Activated T-helper 17 cell treated with anti-CD3 and anti-CD28 coated beads, Interleukin-2, amount 50 U/mL, for 72 hours (primary cell): ENCODE results near the gene EGFR. TPM values are rescaled to one million over a fixed set of nuclear protein-coding genes. Genes with fewer than 3 reads are reported as not detected.

ENCODE experiments used
- ATAC-seq: fragments of 150-1000 bp; cut with Tn5 transposase; replicated peaks from 2 replicates; pipeline ENCODE4 v1.10.0; 2021; ENCODE audit warnings: mild to moderate bottlenecking, moderate library complexity
- H3K27ac Mint-ChIP-seq: one replicate; pipeline ENCODE4 v1.8.0; 2022; ENCODE audit warnings: mixed read lengths
- H3K27me3 Mint-ChIP-seq: one replicate; pipeline ENCODE4 v1.8.0; 2022; ENCODE audit warnings: mixed read lengths
- H3K36me3 Mint-ChIP-seq: one replicate; pipeline ENCODE4 v1.8.0; 2022; ENCODE audit warnings: low read depth, mild to moderate bottlenecking, mixed read lengths
- H3K4me1 Mint-ChIP-seq: one replicate; pipeline ENCODE4 v1.8.0; 2022; ENCODE audit warnings: mixed read lengths
- H3K4me3 Mint-ChIP-seq: one replicate; pipeline ENCODE4 v1.8.0; 2022; ENCODE audit warnings: mild to moderate bottlenecking, mixed read lengths
- H3K9me3 Mint-ChIP-seq: one replicate; pipeline ENCODE4 v1.8.0; 2022; ENCODE audit warnings: mixed read lengths
- total RNA-seq, 2 donors: library from RNA; stranded (reverse); gene quantifications; one replicate each; pipeline ENCODE4 v1.2.3, GENCODE V29; 2022

EGFR gene
- total RNA-seq, 2 donors from 2014 or later = 0.02 TPM; not detected in 1

DNA sequence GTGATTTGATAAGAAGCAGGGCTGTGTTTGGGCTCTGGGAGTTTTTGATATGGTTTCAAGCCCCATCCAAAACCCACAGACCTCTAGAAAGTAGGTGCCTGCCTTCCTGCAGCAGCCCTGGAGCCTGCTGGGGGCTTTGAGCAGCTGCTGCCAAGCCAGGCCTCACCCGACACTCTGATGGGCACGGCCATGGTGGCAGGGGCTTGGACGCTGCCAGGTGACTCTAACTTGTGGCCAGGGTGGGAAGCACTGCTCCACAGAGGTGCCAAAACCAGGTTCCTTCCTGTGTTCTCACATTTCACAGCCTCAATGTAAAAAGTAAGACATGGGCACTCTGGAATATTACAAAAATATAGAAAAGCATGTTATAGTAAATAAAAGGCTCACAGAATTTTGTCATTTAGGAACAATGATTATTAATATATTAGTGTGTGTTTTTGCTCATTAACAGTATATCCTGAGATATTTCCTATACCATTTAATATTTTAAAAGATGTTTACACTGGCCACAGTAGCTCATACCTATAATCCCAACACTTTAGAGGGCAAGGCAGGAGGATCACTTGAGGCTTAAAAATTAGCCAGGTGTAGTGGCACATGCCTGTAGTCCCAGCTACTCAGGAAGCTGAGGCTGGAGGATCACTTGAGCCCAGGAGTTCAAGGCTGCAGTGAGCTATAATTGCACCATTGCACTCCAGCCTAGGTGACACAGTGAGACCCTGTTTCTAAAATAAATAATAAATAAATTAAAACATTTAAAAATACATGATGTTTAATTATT is 95.1 kb downstream of the EGFR start:
- ATAC-seq = no peak
- H3K27me3 Mint-ChIP-seq = peaks cover 20% of the 10 kb centered on the region
- no peak overlapping the region for H3K4me3 Mint-ChIP-seq
- no peak overlapping the region for H3K27ac Mint-ChIP-seq
- no peaks in the 10 kb centered on the region for H3K9me3 Mint-ChIP-seq
- no peaks in the 10 kb centered on the region for H3K4me1 Mint-ChIP-seq
- no peaks in the 10 kb centered on the region for H3K36me3 Mint-ChIP-seq

GRCh38 chr7:55117286-55117685 is 98.5 kb downstream of the EGFR start:
- no peak for ATAC-seq
- Mint-ChIP-seq H3K36me3 (no peaks in the 10 kb centered on the region), H3K4me1 (no peaks in the 10 kb centered on the region), H3K27ac (no peak overlapping the region), H3K9me3 (no peaks in the 10 kb centered on the region), H3K27me3 (peaks cover 24% of the 10 kb centered on the region), H3K4me3 (no peak overlapping the region)

- Mint-ChIP-seq H3K9me3 (no peaks in the 10 kb centered on the region), H3K4me3 (no peak overlapping the region), H3K27me3 (peaks cover 28% of the 10 kb centered on the region), H3K36me3 (no peaks in the 10 kb centered on the region), H3K4me1 (no peaks in the 10 kb centered on the region), H3K27ac (no peak overlapping the region)
- no peak for ATAC-seq
Observed at GRCh38 chr7:55118426-55118825, 99.6 kb downstream of the EGFR start.

DNA sequence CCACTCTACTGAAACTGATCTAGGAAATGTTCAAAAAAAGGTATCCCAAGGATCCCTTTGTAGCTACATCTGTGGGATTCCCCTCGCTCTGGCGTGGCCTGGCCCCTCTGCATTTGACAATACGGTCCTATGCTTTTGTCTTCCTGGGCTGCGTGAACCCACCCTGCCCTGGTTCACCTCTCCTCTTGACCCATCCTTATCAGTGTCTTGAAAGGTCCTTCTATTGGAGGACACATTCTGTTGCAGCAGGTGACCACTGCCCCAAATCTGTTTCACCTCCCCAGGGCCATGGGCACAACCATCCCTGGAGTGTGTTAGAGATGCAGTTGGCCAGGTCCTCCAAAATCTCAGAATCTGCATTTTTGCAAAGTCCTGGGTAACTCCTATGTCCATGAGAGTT is 100.8 kb downstream of the EGFR start:
- H3K27ac Mint-ChIP-seq = no peak overlapping the region

GRCh38 chr7:55120074-55120473 is 101.3 kb downstream of the EGFR start:
- Mint-ChIP-seq H3K27me3 (peaks cover 36% of the 10 kb centered on the region), H3K4me1 (no peaks in the 10 kb centered on the region), H3K9me3 (no peaks in the 10 kb centered on the region), H3K36me3 (no peaks in the 10 kb centered on the region), H3K4me3 (no peak overlapping the region), H3K27ac (no peak overlapping the region)
- no peak for ATAC-seq

More for the DNA sequence above, 100.8 kb downstream of the EGFR start:
- no peaks in the 10 kb centered on the region for H3K4me1 Mint-ChIP-seq
- no peaks in the 10 kb centered on the region for H3K36me3 Mint-ChIP-seq
- no peak for ATAC-seq
- H3K27me3 Mint-ChIP-seq = peaks cover 32% of the 10 kb centered on the region
- no peaks in the 10 kb centered on the region for H3K9me3 Mint-ChIP-seq
- H3K4me3 Mint-ChIP-seq = no peak overlapping the region

GRCh38 chr7:55120501-55121198 is 101.8 kb downstream of the EGFR start:
- H3K4me1 Mint-ChIP-seq = no peaks in the 10 kb centered on the region
- peaks cover 35% of the 10 kb centered on the region for H3K27me3 Mint-ChIP-seq
- no peak overlapping the region for H3K27ac Mint-ChIP-seq
- no peak overlapping the region for H3K4me3 Mint-ChIP-seq
- H3K36me3 Mint-ChIP-seq = no peaks in the 10 kb centered on the region
- no peaks in the 10 kb centered on the region for H3K9me3 Mint-ChIP-seq
- no peak for ATAC-seq

DNA sequence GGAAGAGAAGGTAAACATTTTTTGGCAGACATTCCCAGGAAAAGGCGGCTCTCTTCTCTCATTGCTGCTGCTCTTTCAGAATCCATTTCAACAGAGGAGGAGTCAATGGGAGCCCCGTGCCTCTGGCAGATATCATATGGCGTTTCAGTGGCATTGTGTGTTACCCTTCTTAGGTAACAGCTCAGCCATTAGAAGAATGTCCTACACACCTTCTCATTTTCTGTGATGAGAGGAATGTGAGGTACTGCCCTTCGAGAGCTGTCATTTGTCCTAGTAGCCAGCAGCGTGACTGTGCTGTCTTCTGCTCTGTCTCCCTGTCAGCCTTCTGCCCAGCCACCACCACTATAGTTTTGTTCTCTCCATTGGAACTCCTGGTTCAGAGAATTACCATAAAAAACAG is 102.4 kb downstream of the EGFR start:
- Mint-ChIP-seq H3K27ac (no peak overlapping the region), H3K36me3 (no peaks in the 10 kb centered on the region), H3K4me3 (no peak overlapping the region), H3K9me3 (no peaks in the 10 kb centered on the region), H3K27me3 (peaks cover 35% of the 10 kb centered on the region), H3K4me1 (no peaks in the 10 kb centered on the region)
- no peak for ATAC-seq

DNA sequence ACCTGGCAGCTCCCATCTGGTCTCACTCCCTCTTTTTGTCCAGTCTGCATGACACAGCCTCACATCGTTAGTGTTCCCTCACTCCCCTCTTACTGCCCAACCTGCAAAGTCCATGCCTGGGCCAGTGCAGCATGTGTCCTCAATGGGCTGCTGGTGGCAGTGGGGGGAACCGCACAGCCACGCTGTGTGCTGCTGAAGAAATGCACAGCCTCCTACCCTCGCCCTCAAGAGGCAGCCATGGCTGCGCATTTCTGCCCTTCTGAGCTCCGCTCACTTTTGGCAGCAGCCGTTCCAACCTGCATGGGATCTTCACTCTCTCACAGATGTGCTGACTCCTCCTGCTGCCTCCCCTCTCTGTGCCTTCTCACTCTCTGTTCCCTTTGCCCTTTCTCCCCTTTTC is 103.4 kb downstream of the EGFR start:
- Mint-ChIP-seq H3K4me3 (no peak overlapping the region), H3K27ac (no peak overlapping the region), H3K36me3 (no peaks in the 10 kb centered on the region), H3K9me3 (no peaks in the 10 kb centered on the region), H3K27me3 (peaks cover 34% of the 10 kb centered on the region), H3K4me1 (no peaks in the 10 kb centered on the region)
- no peak for ATAC-seq

GRCh38 chr7:55124989-55125875 is 106.4 kb downstream of the EGFR start:
- H3K4me1 Mint-ChIP-seq = no peaks in the 10 kb centered on the region
- no peaks in the 10 kb centered on the region for H3K9me3 Mint-ChIP-seq
- H3K4me3 Mint-ChIP-seq = no peak overlapping the region
- H3K27me3 Mint-ChIP-seq = peaks cover 26% of the 10 kb centered on the region
- ATAC-seq = no peak
- H3K36me3 Mint-ChIP-seq = no peaks in the 10 kb centered on the region
- H3K27ac Mint-ChIP-seq = no peak overlapping the region

GRCh38 chr7:55127135-55127551 is 108.3 kb downstream of the EGFR start:
- Mint-ChIP-seq H3K27ac (no peak overlapping the region), H3K36me3 (no peaks in the 10 kb centered on the region), H3K4me3 (no peak overlapping the region), H3K9me3 (no peaks in the 10 kb centered on the region), H3K4me1 (peaks cover under 1% of the 10 kb centered on the region), H3K27me3 (peaks cover 26% of the 10 kb centered on the region)
- ATAC-seq = no peak

DNA sequence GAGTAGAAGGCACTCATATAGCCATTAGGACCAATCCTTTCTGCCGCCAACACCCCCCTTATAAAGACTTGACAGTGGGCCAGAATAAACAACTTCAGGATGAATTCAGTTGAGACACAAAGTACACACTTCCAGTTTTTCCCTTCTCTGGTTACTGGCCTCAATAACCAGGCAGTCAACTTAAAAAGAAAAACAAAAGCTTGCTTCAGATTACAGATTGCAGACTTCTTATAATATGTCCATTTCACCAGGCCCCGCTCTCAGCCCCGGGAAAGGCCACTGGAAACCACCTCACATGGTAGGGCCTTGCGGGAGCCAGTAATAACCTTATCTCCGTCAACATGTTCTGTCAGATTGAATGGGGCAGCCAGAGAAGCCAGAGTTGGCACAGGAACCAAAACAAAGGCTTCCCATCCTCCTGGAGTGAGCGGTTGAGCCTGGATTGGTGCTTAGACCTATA is 108.8 kb downstream of the EGFR start:
- H3K4me1 Mint-ChIP-seq = peaks cover 6% of the 10 kb centered on the region
- ATAC-seq = no peak

DNA sequence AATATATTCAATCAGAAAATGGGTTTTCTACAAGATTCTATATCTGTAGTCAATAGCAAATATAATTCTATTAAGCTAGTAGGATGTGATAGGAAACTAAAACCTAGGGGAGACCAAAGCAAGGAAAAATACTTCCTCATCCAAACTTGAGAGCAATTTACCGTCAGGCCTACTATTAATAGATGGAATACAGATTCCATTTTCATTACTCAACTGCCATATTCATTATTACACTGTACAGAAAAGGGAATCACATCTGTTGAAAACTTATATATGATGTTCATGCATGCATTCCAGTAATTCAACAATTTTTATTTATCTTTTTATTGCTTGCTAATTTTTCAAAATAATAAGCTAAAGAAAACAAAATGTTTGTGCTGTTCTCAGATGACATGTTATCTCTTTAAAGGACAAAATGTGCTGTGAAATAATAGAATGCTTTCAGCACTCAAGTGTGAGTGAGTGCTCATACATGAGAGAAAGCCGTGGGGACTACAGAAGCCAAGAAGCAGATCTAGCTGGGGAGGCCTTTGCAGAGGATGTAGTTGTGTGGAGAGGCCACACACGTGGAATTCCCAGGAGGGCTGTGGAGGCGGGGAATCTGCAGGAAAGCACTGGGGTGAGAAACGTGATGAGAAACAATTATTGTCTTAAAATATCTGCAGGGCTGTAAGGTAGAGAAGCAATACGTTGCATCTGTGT is 110.0 kb downstream of the EGFR start:
- H3K27ac Mint-ChIP-seq = no peak overlapping the region
- no peak for ATAC-seq
- H3K4me3 Mint-ChIP-seq = no peak overlapping the region
- no peaks in the 10 kb centered on the region for H3K9me3 Mint-ChIP-seq
- peaks cover 12% of the 10 kb centered on the region for H3K4me1 Mint-ChIP-seq
- H3K27me3 Mint-ChIP-seq = peaks cover 23% of the 10 kb centered on the region
- H3K36me3 Mint-ChIP-seq = no peaks in the 10 kb centered on the region

More for the DNA sequence above, 108.8 kb downstream of the EGFR start:
- Mint-ChIP-seq H3K9me3 (no peaks in the 10 kb centered on the region), H3K27me3 (peaks cover 26% of the 10 kb centered on the region), H3K4me3 (no peak overlapping the region), H3K36me3 (no peaks in the 10 kb centered on the region), H3K27ac (no peak overlapping the region)

- Mint-ChIP-seq H3K9me3 (no peaks in the 10 kb centered on the region), H3K4me3 (no peak overlapping the region), H3K27me3 (peaks cover 21% of the 10 kb centered on the region), H3K27ac (no peak overlapping the region), H3K36me3 (no peaks in the 10 kb centered on the region), H3K4me1 (peaks cover 12% of the 10 kb centered on the region)
- no peak for ATAC-seq
Observed at GRCh38 chr7:55129541-55130394, 111.0 kb downstream of the EGFR start.
